Islet of Langerhans (tissue), 1 donor: ENCODE measurements around the gene VPS18.

Source experiments
- FAIRE-seq: peaks from one replicate; lab custom pipeline; 2011; peaks lifted over from hg19 to GRCh38; lab: Jason Lieb, UNC

Gene VPS18

DNA sequence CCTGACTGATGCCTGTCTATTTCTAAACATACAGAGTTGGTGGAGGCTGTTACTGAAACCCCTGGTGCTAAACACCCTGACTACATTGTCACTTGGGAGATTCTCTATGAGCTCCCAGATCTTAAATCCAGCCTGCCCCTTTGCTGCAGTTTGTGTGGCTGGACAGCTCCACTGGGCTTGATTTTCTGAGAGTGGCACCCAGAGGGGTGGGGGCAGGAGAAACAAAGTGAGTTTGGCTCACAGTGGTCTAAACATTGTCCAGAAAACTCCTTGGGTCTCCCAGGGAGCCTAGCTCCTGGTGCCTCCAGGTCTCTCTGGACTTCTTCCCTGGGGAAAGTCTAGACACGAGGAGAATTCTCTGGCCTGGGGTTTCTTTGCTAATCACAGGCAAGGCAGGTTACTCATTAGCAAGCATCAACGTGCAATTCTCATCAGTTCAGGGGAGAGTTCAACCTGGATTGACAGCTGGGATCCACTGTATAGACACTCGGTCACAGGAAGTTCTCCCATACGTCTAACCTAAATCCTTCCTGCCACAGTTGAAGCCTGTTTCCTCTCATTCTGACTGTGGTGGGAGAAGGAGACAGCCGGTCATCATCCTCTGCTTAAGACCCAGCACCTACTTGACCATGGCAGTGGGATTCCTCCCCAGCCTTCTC is 27.8 kb downstream of the VPS18 start:
- no peak for FAIRE-seq

DNA sequence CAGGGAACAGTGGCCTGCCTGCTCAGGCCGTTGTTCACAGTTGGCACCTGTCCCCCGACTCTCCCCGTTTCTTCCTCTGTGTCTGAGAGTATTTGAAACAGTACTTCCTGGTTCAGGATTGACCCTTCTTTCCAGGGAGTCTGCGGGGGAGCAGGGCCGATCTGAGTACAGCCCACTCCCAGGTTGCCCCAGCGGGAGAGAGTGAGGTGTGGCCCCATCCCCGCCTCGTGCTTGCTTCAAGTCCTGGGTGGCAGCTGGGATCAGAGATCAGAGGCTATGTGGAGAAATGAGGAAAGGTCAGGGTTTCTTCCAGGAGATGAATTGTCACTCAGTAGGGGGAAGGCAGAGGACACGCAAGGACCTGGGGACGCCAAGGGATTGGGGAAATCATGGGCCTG is 28.4 kb downstream of the VPS18 start:
- no peak for FAIRE-seq

DNA sequence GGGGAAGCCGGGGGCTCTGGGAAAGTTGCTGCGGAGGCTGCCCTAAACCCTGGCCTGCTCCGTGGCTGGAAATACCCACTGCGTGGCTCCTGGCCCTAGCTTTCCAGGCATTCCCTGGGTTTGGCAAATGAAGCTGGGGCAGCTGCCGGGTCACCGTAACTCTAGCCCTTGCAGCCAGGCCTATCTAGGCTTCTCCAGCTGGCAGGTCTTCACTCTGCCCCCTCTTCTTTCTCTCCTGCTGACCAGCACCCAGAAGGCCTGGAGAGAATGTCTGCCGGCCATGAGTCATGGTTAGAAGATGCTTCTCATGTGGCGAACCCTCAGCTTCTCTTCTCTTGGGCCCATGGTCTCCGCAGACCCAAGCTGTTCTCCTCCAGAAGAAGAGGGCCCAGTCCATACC is 29.3 kb downstream of the VPS18 start:
- no peak for FAIRE-seq

GRCh38 chr15:40925495-40925862 is 31.2 kb downstream of the VPS18 start:
- no peak for FAIRE-seq

DNA sequence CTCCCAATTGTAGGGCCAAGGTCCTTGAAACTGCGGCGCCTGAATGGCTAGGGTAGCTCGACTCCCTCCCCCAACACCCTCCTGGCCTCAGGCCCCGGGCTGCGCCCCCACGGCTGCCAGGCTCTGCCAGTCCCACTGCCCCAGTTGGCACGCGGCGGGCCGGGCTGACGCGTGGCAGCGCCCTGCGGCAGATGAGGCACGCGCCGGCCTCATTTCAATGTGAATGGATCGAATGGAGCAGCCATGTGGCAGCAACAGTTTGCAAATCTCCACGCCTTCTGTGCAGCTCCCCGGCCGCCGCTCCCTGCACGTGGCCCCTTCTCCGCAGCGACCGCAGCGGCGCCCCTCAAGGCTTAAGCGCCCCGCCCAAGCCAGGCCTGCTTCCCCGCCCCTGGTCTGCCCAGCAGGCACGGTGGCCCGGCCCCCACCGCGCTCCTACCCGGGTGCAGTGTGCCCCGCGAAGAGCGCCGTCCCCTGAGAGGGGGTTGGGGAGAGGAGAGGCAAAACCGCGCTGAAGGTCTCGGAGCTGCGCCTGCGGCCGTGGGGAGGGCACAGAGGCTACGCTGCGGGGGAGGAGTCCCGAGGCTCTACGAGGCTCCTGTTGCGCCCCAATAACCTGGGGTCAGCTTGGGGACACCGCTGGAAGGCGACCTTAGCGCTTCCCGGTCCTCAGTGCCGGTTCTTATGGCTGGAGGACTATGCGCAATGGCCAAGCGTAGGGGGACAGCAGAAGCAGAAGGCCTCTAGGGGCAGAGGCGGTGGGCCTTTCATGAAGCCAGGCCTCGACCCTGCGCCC is 31.8 kb downstream of the VPS18 start:
- no peak for FAIRE-seq

DNA sequence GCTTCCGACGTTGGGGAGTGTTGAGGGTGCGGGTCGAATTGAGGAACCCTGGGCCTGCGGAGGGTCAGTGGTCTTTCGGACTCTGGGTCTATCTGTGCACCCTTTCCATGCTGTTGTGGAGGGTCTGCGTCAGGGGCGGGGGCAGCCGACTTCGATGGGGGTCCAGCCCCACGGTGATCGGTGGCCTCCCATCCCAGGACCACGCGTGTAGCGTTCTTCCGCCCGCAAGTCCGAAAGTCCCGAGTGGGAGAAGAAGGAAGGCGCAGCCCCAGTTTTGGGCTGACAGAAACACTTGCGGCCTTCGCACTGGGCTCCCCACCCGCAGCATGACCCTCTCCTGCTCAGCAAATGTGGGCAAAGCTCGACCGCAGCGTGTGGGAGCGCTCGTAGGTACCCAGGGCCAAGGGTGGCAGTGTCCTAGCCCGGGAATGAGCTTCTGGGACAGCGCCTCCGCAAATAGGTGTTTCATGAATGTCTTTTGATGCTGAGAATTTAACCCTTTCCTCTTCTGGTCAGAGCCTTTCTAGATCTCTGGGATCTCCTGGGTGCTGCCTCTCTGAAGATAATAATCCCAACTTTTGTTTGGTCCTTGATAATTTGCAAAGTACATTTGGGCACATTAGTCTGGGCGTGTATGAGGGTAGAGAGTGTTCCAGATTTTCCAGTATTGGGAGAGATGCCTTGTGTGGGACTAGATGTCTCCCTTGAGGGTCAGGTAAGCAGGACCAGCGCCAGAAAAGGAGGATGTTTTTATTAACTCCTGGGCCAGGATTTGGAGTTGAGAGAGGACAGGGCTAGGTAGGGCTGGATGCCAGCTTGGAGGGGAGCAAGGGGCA is 32.6 kb downstream of the VPS18 start:
- no peak for FAIRE-seq

- no peak for FAIRE-seq
These were observed 33.2 kb downstream of the VPS18 start for GRCh38 chr15:40927495-40927872.

- no peak for FAIRE-seq
These were observed 33.9 kb downstream of the VPS18 start for GRCh38 chr15:40927873-40928806.

DNA sequence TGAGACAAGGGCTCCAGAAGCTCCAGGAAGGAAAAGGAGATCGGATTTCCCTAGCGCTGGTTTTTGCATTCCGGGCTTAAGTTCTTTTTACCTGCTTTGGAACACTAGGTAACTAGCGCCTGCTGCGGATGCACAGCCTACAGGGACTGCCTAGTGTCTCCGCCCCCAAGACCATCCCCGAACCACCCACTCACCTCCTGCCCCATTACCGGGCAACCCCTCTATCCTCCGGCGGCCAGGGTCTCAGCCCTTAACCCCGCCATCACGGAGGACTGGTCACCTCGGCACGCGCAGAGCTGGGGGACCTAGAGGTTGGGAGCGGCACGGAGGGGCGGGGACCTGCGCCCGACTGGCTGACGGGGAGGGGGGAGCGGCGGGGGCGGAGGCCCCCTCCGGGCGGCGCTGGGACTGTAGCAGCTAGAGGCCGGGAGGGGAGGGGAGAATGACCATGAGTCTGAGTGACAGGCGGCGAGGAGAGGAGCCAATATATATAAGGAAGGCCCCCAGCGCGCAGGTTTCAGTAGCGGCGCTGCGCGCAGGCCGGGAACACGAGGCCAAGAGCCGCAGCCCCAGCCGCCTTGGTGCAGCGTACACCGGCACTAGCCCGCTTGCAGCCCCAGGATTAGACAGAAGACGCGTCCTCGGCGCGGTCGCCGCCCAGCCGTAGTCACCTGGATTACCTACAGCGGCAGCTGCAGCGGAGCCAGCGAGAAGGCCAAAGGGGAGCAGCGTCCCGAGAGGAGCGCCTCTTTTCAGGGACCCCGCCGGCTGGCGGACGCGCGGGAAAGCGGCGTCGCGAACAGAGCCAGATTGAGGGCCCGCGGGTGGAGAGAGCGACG is 34.8 kb downstream of the VPS18 start, which contains the start of gene DLL4:
DLL4 (plus strand) TSS at position 520 of the 839 bp plus-strand sequence. CDS start 329 bp downstream, outside the sequence.
- FAIRE-seq = no peak

DNA sequence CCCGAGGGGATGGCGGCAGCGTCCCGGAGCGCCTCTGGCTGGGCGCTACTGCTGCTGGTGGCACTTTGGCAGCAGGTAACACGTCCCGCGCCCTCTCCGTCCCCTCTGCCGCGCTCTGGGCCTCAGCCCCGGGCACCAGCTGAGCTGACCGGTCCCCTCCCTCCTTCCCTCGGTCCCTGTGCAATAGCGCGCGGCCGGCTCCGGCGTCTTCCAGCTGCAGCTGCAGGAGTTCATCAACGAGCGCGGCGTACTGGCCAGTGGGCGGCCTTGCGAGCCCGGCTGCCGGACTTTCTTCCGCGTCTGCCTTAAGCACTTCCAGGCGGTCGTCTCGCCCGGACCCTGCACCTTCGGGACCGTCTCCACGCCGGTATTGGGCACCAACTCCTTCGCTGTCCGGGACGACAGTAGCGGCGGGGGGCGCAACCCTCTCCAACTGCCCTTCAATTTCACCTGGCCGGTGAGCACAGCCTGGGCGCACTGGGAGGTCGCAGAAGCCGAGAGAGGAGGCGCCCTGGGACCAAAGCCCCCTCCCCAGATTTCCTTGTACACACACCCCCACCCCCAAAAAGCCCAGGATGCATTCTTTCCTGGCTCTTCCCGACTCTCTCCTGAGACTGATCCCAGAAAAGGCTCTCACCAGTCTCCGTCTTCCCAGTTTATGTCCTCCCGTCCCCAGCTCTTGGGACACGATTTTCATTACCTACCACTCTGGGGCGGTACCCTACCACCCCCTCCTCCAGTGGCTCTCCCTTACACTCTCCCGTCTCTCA is 35.6 kb downstream of the VPS18 start:
- FAIRE-seq = no peak

DNA sequence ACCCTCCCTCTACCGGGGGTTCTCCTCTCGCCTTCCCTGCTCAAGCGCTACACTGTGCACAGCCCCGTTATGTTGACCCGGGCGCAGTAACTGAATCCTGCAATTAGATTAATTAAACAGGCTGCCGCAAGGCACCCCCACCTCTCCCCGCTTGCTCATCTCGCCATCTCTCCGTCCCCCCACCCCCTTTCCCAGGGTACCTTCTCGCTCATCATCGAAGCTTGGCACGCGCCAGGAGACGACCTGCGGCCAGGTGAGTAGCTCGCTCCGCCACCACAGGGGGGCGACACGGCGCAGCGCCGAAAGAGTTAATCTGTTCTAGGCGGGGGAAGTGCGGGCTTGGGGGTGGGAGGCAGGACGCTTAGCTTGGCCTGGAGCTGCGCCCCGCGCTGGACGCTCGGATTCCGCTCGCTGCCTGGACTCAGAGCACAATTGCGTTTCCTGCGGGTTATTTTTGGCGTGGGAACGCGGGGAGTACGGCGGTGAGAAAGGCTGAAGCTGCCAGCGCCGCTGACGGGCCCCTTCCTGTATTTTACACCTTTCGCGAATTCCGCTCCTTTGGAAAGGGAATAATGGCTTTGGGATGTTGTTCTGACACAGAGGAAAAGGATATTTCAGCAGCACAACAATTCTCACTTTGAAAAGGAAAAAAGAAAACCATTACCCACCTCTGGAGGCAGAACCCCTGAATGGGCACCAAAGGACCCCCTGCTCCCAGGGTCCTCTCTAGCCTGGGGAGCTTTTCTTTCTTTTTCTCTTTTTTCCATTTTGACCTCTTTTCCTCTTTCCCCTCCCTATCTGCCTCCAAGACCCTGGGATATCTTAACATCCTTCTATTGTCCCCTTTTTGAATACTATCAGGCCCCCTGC is 36.4 kb downstream of the VPS18 start:
- FAIRE-seq = no peak

GRCh38 chr15:40931300-40932142 is 37.3 kb downstream of the VPS18 start:
- FAIRE-seq = no peak

DNA sequence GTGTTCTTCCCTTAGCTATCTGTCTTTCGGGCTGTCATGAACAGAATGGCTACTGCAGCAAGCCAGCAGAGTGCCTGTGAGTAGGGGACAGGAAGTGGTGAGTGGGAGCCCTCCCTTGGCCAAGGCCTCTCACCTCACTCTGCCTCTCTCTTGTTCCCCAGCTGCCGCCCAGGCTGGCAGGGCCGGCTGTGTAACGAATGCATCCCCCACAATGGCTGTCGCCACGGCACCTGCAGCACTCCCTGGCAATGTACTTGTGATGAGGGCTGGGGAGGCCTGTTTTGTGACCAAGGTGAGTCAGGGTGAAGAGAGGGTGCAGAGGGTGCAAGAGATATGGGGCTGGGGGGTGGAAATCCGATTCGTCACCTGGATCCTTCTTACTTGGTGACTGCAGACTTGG is 37.9 kb downstream of the VPS18 start:
- no peak for FAIRE-seq

DNA sequence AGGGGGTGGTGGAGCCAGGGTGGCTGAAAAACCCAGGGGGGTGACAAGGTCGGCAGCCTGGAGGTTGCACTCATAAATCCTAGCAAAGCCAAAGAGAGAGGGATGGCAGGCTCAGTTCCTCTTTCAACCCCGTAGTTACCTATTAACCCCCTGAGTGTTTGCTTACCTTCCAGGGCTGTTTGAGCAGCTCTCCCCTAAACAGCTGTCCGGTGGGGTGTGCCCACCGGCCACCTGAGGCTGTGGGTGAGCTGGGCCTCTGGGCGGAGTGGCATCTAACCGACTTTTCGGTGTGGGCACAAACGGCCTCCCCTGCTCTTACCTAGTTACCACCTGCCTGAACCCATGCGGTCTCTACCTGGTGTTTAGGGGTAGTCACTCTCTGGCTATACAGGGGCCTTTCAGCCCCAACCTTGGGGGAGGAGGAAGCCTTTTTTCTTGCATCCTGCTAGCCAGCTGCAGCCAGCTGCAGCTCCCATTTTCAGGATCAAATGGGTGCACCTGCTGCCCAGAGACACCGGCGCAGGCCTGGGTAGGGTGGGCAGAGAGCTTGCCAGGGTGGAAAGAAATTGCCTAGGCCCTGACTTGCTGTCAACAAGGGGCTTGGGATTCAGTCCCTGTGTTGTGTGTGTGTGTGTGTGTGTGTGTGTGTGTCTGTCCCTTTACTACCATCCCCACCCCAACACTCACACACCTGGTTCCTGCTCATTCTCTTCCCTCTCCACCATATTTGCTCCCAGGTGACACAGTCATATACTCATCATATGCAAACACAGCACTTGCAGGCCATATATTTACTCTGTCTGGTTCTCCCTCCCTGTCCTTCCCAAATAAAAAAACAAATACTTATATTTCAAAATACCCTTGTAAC is 38.6 kb downstream of the VPS18 start:
- no peak for FAIRE-seq

- no peak for FAIRE-seq
These were observed 39.3 kb downstream of the VPS18 start for GRCh38 chr15:40933517-40933902.

DNA sequence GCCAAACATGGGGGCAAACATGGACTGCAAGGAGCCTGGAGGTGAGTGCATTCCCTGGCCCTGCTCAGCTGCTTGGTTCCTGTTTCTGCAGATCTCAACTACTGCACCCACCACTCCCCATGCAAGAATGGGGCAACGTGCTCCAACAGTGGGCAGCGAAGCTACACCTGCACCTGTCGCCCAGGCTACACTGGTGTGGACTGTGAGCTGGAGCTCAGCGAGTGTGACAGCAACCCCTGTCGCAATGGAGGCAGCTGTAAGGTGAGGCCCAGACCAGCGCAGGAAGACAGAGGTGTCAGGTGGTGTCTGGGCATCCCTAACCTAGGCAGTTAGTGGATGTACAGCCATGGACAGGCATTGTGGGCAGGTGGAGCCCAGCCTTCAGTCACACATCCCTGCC is 40.2 kb downstream of the VPS18 start:
- FAIRE-seq = no peak

DNA sequence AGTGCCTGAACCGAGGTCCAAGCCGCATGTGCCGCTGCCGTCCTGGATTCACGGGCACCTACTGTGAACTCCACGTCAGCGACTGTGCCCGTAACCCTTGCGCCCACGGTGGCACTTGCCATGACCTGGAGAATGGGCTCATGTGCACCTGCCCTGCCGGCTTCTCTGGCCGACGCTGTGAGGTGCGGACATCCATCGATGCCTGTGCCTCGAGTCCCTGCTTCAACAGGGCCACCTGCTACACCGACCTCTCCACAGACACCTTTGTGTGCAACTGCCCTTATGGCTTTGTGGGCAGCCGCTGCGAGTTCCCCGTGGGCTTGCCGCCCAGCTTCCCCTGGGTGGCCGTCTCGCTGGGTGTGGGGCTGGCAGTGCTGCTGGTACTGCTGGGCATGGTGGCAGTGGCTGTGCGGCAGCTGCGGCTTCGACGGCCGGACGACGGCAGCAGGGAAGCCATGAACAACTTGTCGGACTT is 42.0 kb downstream of the VPS18 start:
- FAIRE-seq = no peak
